ENCODE data around the gene EFCAB9.

The EFCAB9 gene

DNA sequence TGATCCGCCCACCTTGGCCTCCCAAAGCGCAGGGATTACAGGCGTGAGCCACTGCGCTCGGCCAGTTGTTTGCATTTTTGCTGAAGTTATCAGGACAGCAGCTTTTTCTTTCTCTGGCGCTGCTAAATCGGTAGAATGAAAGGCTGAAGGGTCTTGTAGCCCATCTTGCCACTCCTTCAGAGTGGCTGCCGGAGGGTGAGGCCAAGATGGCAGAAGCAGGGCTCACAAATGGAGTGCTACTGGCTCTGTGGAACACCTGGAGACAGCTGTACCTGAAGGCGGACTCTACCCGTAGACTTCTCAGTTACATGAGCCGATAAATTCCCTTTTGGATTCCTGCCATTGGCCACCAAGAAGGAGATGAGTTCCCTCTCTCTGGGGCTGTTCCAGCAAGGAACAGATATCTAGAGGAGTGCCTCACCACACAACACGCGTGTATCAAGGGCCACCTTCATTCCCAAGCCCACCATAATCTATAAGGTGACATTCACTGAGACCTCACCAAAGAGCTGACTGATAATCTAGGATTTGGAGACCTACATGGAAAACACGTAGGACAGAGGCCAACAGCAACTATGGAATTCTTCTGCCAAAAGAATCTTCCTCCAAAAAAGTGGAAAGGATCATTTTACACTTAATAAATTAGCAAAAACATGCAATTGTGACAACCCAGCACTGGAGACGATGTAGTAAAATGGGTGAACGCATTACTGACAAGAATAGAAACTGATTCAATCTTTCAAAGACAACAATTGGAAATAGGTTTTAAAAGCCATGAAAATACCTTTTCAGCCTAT lies 27.7 kb upstream of the EFCAB9 start:
- DNase-seq, result no peak

- DNase-seq, result no peak
Measured at GRCh38 chr5:172167895-172168294, 26.1 kb upstream of the EFCAB9 start.

- DNase-seq, result no peak
Measured at GRCh38 chr5:172168311-172168710, 25.7 kb upstream of the EFCAB9 start.

DNA sequence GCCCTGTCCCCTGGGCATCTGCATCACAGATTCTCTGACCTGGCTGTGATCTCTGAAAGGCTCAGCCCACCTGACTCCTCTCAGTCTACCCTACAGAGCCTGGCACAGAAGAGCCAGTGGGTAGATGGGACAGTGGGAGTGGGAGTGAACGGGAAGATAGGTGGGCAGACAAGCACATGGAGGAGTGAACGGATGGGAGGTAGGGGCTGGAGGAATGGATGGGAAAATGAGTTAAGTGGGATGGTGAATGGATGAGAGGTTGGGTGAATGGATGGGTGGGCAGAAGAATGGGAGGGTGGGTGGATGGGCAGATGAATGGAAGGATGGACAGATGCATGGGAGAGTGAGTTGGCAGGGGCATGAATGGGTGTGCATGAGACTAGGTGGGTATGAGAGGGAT lies 24.8 kb upstream of the EFCAB9 start:
- DNase-seq, result no peak

GRCh38 chr5:172170251-172170701 lies 23.7 kb upstream of the EFCAB9 start:
- DNase-seq, result no peak

- DNase-seq, result no peak
Measured at GRCh38 chr5:172171118-172171517, 22.9 kb upstream of the EFCAB9 start.

GRCh38 chr5:172172912-172173563 lies 20.9 kb upstream of the EFCAB9 start:
- DNase-seq, result no peak

DNA sequence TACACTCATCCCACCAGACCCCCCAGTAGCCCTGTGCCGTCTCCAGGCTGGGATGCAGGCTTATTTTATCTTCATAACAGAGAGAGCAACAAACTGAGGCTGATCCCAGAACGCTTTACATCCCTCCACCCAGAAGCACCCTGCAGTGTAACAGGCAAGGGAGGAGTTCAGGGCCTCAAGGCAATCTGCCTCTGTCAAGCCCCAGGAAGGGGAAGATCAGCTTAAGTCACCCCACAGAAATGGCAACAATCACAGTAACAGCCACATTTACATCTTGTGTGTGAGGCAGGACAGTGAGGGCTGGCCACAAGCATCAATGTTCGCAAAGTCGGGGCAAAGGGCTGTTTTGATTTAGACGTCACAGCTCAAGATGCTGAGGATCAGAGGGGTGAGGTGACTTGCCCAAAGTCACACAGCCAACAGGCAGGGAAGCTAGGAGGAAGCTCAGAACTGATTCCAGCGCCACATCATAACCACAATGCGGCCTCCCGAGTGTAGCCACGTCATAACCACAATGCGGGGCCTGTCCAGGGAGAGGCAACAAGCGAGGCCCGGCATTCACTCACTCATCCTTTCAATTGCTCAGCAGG lies 20.3 kb upstream of the EFCAB9 start:
- DNase-seq, result no peak

GRCh38 chr5:172175263-172175719 lies 18.7 kb upstream of the EFCAB9 start:
- DNase-seq, result no peak

- no peak for DNase-seq
Measured at GRCh38 chr5:172177176-172177575, 16.8 kb upstream of the EFCAB9 start.

DNA sequence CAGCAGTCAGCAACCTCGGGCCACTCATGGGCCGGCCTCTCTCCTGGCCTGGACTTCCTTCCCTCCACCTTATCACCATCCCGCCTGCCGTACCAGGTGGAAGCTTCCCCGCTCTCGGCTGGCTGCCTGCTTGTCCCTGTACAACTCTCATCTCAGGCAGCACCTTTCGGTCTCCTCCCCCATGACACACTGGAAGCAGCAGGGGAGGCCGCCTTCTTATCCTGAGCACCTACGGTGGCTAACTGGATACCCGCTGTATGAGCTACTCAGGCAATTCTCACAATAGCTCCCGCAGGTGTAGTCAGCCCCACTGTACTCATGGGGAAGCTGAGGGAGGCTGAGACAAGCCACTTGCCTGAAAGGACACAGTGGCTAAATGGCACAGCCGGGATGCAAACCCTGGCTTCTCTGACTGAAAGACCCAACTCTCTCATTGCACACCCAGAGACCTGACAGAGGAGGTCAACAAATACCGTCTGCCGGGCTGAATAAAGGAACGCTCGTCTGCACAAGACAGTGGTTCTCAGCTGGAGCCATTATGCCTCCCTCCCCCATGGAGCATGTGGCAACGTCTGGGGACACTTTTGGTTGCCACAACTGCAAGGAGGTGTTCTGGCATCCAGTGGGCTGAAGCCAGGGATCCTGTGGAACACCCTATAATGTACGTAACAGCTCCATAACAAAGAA lies 15.5 kb upstream of the EFCAB9 start:
- no peak for DNase-seq

DNA sequence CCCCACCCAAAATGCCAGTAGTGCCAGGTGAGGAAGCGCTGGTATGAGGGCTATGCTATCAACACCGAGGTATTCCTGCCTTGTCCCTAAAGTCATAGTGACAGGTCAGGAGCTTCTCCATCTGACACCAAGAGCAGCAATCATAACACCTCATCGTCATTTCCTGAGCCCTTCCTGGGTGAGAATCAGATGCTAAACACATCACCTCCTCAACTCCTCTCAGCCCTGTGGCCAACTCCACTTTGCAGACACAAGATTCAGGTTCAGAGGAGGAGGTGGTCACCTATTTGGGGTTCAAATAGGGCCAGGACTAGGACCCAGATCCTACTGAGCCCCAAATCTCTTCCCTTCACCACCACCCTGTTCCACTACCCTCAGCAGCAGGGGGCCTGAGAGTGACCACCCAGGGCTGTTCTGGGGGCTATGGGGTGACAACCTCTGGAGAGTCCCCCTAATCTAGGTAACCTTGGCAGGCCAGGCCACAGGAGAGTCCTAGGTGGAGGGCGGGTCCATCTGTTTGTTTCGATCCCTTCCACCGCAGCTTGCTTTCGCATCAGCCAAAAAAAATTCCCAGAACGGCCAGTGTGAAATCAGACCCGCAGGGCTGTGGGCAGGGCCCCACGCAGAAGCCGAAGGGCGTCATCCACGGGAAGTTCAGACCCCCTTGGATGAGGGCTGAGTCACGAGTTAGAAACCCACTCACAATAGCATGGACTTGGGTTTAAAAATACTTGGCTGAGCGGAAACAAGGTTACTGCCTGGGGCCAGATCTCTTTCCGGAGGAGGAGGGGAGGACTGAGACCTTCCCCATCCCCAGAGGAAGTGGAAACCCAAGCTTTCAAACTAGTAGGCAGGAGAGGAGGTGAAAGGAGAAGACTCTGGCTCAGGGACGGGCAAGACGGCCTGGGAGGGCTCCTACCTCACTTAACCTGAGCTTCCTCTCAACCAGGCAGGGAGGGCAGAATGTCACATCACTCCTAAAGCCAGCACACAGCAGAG lies 14.7 kb upstream of the EFCAB9 start:
- DNase-seq, result no peak

- no peak for DNase-seq
Measured at GRCh38 chr5:172180936-172181335, 13.0 kb upstream of the EFCAB9 start.

DNA sequence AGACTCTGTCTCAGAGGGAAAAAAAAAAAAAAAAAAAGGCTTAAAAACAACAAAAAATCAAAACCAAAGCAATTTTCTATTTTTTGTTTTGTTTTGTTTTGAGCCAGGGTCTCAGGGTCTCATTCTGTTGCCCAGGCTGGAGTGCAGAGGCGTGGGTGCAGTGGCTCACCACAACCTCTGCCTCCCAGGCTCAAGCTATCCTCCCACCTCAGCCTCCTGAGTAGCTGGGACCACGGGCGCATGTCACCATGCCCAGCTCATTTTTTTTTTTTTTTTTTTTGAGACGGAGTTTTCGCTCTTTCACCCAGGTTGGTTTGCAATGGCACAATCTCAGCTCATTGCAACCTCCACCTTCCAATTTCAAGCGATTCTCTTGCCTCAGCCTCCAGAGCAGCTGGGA lies 11.7 kb upstream of the EFCAB9 start:
- no peak for DNase-seq

DNA sequence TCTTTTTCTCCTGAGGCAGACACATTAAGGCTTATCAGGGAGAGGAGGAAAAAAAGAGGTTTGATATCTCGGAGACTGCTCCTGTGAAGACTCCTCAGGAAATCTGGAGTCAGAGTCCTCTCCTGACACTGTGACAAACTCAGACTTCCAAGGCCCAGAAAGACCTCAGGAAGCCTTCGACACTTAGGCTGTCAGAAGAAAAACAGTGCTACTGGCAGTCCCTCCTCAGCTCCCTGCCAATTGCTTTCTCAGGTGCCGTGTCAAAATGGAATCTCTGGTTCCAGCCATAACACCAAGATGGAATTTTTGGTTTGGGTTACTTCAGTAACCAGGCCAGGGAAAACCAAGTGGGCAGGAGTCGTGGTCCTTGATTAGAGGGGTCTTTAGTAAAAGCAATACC lies 10.1 kb upstream of the EFCAB9 start:
- DNase-seq, result no peak

DNA sequence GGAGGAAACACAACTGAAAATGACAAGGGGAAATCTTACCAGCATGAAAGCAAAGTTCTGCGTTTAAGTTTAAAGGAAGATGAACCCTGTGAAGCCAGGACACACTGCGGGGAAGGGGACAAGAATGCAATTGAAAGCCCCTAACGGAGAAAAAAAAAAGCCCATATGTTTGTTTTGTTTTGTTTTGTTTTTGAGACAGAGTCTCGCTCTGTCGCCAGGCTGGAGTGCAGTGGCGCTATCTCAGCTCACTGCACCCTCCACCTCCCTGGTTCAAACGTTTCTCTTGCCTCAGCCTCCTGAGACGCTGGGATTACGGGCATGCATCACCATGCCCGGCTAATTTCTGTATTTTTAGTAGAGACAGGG lies 8.9 kb upstream of the EFCAB9 start:
- DNase-seq, result no peak

GRCh38 chr5:172186114-172186695 lies 7.8 kb upstream of the EFCAB9 start:
- no peak for DNase-seq

DNA sequence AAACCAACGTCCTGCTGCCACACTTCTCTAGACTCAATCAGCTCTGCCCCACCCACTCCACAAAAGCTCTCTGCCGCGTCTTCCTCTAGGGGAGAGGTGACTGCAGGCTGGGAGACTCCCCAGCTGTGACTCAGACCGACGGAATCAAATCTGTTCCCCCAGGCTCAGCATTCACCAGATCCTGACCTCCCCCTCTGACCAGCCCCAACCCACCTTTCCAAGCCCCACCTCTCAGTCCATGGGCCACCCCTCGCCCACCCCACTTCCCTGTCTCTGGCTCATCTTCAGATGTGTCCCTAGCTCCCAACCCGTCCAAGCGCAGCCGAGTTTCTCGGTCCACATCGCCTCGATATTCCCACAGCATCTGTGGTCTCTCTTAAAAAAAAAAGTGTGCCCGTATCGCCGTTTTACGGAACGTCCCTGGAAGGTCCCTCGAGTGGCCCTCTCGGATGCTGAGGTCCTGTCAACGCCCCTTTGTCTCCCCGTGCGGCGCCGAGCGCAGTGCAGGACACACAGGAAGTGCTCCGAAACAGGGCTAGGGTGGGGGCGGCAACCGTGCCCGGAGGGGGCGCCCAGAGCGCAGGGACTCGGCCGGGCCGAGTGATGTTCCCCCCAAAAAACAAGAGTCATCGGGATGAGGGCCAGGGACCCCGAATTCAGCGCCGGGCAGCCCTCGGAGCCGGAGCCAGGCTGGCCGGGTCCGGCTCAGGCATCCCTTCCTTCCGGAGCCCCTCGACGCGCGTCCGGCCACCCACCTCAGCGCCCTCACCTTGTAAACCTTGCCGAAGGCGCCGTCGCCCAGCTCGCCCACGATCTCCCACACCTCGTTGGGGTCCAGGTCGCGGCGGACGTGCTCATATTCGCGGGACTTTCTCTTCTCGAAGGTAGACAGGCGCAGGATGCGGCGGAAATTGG lies 6.6 kb upstream of the EFCAB9 start:
- DNase-seq, result no peak

GRCh38 chr5:172188033-172188892 lies 5.7 kb upstream of the EFCAB9 start, which contains the start of gene STK10:
STK10 (minus strand) TSS chr5:172188224; CDS start chr5:172188042, 182 bp downstream.
- peak; percentile 48 for DNase-seq

Measured in NCI-H1048 (cell line).